GM12865 (cell line): Measurements from ENCODE around the gene GSTM5.
A peak's percentile ranks its signal among the peaks of the same experiment; 100 is the strongest.

Experiments
- DNase-seq: peaks from one replicate; pipeline ENCODE4 v3.0.0; 2010; ENCODE audit warnings: low read depth
- H3K4me3 ChIP-seq: 2 replicates; pipeline ENCODE4 v1.5.1; 2011; ENCODE audit warnings: mild to moderate bottlenecking, low read depth, low read length, control low read depth
- TF ChIP-seq, protein P1 (sequence below): IDR thresholded peaks from 2 replicates; pipeline ENCODE4 v1.5.1; 2011; ENCODE audit warnings: low read length, control low read depth, low read depth, inconsistent platforms; ENCODE audit not compliant: insufficient read depth; ENCODE audit errors: missing control alignments

Gene GSTM5

DNA sequence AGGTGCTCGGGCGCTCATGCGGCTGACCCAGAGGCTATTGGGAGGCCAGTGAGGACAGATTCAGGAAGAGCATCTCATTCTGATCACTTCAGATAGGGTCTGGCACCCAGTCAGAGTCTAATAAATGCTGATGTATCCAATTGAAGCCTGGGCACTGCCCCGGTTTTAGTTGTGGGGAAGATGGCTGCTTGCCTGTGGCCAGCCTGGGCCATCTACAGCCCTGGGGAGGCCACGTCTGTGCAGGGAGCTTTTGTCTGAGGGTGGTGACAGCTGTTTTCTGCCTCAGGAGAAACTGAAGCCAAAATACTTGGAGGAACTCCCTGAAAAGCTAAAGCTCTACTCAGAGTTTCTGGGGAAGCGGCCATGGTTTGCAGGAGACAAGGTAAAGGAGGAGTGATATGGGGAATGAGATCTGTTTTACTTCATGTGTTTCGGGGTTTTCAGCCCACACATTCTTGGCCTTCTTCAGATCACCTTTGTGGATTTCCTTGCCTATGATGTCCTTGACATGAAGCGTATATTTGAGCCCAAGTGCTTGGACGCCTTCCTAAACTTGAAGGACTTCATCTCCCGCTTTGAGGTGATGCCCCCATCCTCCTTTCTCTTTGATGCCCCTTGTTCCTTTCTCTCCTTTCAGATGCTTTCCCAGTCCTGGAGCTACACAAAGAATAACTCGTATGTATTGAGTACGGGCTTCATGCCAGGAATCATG, 2.8 kb downstream of the GSTM5 start:
- no peak for DNase-seq
- TF ChIP-seq, protein P1, sequence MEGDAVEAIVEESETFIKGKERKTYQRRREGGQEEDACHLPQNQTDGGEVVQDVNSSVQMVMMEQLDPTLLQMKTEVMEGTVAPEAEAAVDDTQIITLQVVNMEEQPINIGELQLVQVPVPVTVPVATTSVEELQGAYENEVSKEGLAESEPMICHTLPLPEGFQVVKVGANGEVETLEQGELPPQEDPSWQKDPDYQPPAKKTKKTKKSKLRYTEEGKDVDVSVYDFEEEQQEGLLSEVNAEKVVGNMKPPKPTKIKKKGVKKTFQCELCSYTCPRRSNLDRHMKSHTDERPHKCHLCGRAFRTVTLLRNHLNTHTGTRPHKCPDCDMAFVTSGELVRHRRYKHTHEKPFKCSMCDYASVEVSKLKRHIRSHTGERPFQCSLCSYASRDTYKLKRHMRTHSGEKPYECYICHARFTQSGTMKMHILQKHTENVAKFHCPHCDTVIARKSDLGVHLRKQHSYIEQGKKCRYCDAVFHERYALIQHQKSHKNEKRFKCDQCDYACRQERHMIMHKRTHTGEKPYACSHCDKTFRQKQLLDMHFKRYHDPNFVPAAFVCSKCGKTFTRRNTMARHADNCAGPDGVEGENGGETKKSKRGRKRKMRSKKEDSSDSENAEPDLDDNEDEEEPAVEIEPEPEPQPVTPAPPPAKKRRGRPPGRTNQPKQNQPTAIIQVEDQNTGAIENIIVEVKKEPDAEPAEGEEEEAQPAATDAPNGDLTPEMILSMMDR: no peak
- no peak overlapping the region for H3K4me3 ChIP-seq

DNA sequence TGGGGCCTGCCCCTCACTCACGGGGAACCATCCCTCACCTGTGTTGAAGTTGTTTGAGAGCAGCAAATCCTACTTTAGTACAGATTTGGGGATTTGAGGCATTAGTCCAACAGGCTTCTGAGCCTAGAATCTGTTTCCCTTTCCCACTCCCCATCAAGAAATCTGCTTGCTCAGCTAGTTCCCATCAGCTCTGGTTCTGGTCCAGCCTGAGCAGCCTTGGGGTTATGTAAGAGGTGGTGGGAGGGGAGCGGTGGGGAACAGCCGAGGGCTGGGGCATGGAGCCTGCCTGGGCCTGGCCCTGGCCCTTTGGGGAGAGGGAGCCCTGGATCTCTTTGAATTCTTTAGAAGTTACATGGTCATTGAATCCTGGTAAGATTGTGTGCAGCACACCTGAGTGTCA, 4.1 kb downstream of the GSTM5 start:
- H3K4me3 ChIP-seq: no peak overlapping the region
- DNase-seq: no peak
- TF ChIP-seq, protein P1: no peak

DNA sequence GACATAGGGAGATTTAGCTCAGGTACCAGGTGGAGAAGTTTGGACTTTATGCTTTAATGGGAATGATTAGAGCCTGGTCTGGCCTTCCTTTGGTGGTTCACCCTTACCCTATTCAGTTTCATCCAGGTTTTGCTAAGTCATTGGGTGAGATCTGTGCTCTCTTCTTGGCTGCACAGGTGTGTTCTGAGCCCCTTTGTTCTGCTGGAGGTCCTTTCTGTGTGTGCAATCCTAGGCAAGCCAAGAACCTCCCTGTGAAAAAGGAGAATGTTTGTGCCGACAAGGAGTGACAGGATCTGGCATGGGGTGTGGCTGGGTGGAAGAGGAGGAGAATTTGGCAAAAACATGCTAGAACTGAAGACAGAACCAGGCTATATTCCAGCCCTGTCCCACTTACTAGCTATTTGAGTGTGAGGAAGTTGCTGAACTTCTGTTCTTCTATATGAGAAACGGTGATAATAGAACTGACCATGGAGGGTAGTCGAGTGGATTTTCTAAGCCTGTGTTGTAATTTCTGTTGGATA, 4.6 kb downstream of the GSTM5 start:
- TF ChIP-seq, protein P1: no peak
- no peak for DNase-seq

DNA sequence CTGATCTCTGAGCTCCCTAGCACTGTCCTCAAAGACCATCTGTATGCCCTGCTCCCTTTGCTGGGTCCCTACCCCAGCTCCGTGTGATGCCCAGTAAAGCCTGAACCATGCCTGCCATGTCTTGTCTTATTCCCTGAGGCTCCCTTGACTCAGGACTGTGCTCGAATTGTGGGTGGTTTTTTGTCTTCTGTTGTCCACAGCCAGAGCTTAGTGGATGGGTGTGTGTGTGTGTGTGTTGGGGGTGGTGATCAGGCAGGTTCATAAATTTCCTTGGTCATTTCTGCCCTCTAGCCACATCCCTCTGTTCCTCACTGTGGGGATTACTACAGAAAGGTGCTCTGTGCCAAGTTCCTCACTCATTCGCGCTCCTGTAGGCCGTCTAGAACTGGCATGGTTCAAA, 5.7 kb downstream of the GSTM5 start:
- H3K4me3 ChIP-seq: no peak overlapping the region
- TF ChIP-seq, protein P1: no peak
- no peak for DNase-seq

More for the DNA sequence above, 4.6 kb downstream of the GSTM5 start:
- H3K4me3 ChIP-seq: no peak overlapping the region

DNA sequence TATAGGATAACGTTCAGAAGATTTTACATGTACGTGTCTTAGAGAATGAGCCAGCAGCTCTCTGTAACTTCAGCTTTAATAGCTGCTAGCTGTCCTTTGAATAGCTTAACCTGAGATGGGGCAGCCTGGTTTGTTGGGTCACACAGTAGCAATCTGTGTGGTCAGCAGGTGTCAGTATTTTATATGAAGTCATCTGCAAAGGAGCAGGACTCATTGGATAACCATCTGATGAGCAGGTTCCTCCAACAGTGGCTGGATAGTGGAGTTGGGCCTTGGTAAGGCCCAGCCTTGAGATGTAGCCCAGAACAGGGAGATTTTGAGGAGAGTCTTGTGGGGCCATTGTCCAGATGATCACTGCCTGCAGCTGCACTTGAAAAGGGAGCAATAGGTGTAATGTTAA, 6.4 kb downstream of the GSTM5 start:
- TF ChIP-seq, protein P1: no peak
- DNase-seq: peak; percentile 14
- no peak overlapping the region for H3K4me3 ChIP-seq

DNA sequence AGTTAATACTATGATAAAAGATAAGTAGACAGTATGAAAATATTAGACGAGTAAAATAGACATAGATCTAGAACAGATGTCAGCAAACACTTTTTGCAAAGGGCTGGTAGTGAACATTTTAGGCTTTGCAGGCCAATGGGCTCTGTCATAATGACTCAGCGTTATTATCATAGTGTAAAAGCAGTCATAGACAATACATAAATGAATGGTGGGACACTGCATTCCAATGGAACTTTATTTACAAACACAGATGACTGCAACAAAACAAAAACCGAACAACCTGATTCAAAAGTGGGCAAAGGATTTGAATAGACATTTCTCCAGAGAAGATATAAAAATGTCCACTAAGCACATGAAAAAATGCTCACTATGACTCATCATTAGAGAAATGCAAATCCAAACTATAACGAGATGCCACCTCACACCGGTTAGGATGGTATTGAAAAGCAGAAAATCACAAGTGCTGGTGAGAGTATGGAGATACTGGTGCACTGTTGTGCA, 7.3 kb downstream of the GSTM5 start:
- peak; percentile 56 for DNase-seq
- no peak overlapping the region for H3K4me3 ChIP-seq
- TF ChIP-seq, protein P1: no peak
